GM21447 (cell line): ENCODE data around the gene OGFOD2.
A peak's percentile ranks its signal among the peaks of the same experiment; 100 is the strongest.
"Not testable (repeated sequence)": the region's sequence is repeated elsewhere in the genome, so short reads cannot be mapped to it uniquely, and the experiment has no call there.

Experiments used
- ATAC-seq: cut with Tn5 transposase; IDR thresholded peaks from one replicate; pipeline ENCODE4 v1.9.1; 2021; ENCODE audit not compliant: unreplicated experiment

Gene OGFOD2

GRCh38 chr12:122974892-122975789 is at the start of gene OGFOD2:
Gene OGFOD2 (plus strand): TSS chr12:122975244. CDS start chr12:122975252, 8 bp downstream.
- ATAC-seq = peak; percentile 74

- ATAC-seq = no peak
Measured at GRCh38 chr12:122927756-122928403, 47.2 kb upstream of the OGFOD2 start.

GRCh38 chr12:122928404-122929147 is 46.5 kb upstream of the OGFOD2 start:
- no peak for ATAC-seq

- ATAC-seq = no peak
Measured at GRCh38 chr12:122929148-122929538, 45.9 kb upstream of the OGFOD2 start.

GRCh38 chr12:122929812-122930211 is 45.2 kb upstream of the OGFOD2 start:
- ATAC-seq = no peak

- no peak for ATAC-seq
Measured at GRCh38 chr12:122932207-122932606, 42.8 kb upstream of the OGFOD2 start.

GRCh38 chr12:122934722-122935121 is 40.3 kb upstream of the OGFOD2 start:
- peak; percentile 52 for ATAC-seq

GRCh38 chr12:122935318-122935717 is 39.7 kb upstream of the OGFOD2 start:
- ATAC-seq = no peak

- ATAC-seq = no peak
Measured at GRCh38 chr12:122937622-122938091, 37.4 kb upstream of the OGFOD2 start.

GRCh38 chr12:122939125-122939524 is 35.9 kb upstream of the OGFOD2 start:
- ATAC-seq = no peak

- ATAC-seq = not testable (repeated sequence)
Measured at GRCh38 chr12:122941351-122941750, 33.7 kb upstream of the OGFOD2 start.

GRCh38 chr12:122942637-122943036 is 32.4 kb upstream of the OGFOD2 start:
- ATAC-seq = no peak

- no peak for ATAC-seq
Measured at GRCh38 chr12:122943196-122943595, 31.8 kb upstream of the OGFOD2 start.

GRCh38 chr12:122944605-122945592 is 30.1 kb upstream of the OGFOD2 start:
- no peak for ATAC-seq

- ATAC-seq = peak; percentile 55
Measured at GRCh38 chr12:122946690-122947341, 28.2 kb upstream of the OGFOD2 start.

- ATAC-seq = no peak
Measured at GRCh38 chr12:122947352-122947792, 27.7 kb upstream of the OGFOD2 start.

GRCh38 chr12:122948605-122949004 is 26.4 kb upstream of the OGFOD2 start:
- ATAC-seq = no peak

GRCh38 chr12:122949405-122949804 is 25.6 kb upstream of the OGFOD2 start:
- no peak for ATAC-seq

- no peak for ATAC-seq
Measured at GRCh38 chr12:122949816-122950675, 25.0 kb upstream of the OGFOD2 start.
